Trophoblast cell (in vitro differentiated cells and primary cell): ENCODE measurements around the gene KY.

ENCODE experiments used
- DNase-seq, 2 donors: peaks; one replicate each; pipeline ENCODE4 v3.0.0-alpha.2; 2016
- H2AFZ ChIP-seq: 2 replicates; pipeline ENCODE4 v1.6.1; 2013; ENCODE audit warnings: low read length, moderate library complexity, mild to moderate bottlenecking; ENCODE audit not compliant: insufficient read depth, poor library complexity
- H2AK5ac ChIP-seq: 2 replicates; pipeline ENCODE4 v1.6.1; 2013; ENCODE audit warnings: mild to moderate bottlenecking, low read length
- H2BK120ac ChIP-seq: 2 replicates; pipeline ENCODE4 v1.6.1; 2013; ENCODE audit warnings: low read length, mild to moderate bottlenecking, moderate library complexity; ENCODE audit not compliant: insufficient read depth, poor library complexity
- H2BK12ac ChIP-seq: 2 replicates; pipeline ENCODE4 v1.6.1; 2013; ENCODE audit warnings: mild to moderate bottlenecking, low read length, moderate library complexity
- H2BK5ac ChIP-seq: 2 replicates; pipeline ENCODE4 v1.6.1; 2013; ENCODE audit warnings: low read length, low read depth, moderate library complexity, mild to moderate bottlenecking; ENCODE audit not compliant: poor library complexity
- H3K14ac ChIP-seq: 2 replicates; pipeline ENCODE4 v1.6.1; 2013; ENCODE audit warnings: mild to moderate bottlenecking, low read length
- H3K18ac ChIP-seq: 2 replicates; pipeline ENCODE4 v1.6.1; 2013; ENCODE audit warnings: mild to moderate bottlenecking, low read length
- H3K23ac ChIP-seq: 2 replicates; pipeline ENCODE4 v1.6.1; 2013; ENCODE audit warnings: low read length
- H3K27ac ChIP-seq: 2 replicates; pipeline ENCODE4 v1.5.1; 2013; ENCODE audit warnings: low read depth, mild to moderate bottlenecking, inconsistent platforms, low read length, moderate library complexity
- H3K27me3 ChIP-seq: 2 replicates; pipeline ENCODE4 v1.6.1; 2013; ENCODE audit warnings: inconsistent platforms, mild to moderate bottlenecking, low read length, moderate library complexity; ENCODE audit not compliant: insufficient read depth
- H3K36me3 ChIP-seq, 2 experiments: 1 replicate in 1 of 2; 2 replicates in 1 of 2; pipeline ENCODE4 v1.6.1; 2013; ENCODE audit warnings: low read length in 2 of 2, mild to moderate bottlenecking in 2 of 2, moderate library complexity in 1 of 2; ENCODE audit not compliant: insufficient read depth in 2 of 2, control insufficient read depth in 1 of 2
- H3K4ac ChIP-seq: 2 replicates; pipeline ENCODE4 v1.6.1; 2013; ENCODE audit warnings: low read depth, mild to moderate bottlenecking, low read length, moderate library complexity
- H3K4me1 ChIP-seq, 2 experiments: 1 replicate in 1 of 2; 2 replicates in 1 of 2; pipeline ENCODE4 v1.6.1; 2013; ENCODE audit warnings: low read length in 2 of 2, mild to moderate bottlenecking in 2 of 2, moderate library complexity in 1 of 2; ENCODE audit not compliant: insufficient read depth in 2 of 2, control insufficient read depth in 1 of 2
- H3K4me2 ChIP-seq: 2 replicates; pipeline ENCODE4 v1.6.1; 2013; ENCODE audit warnings: inconsistent platforms, mild to moderate bottlenecking, low read length, moderate library complexity
- H3K4me3 ChIP-seq: 2 replicates; pipeline ENCODE4 v1.5.1; 2013; ENCODE audit warnings: mild to moderate bottlenecking, low read depth, low read length, inconsistent platforms
- H3K79me1 ChIP-seq: one replicate; pipeline ENCODE4 v1.6.1; 2013; ENCODE audit warnings: low read length
- H3K79me2 ChIP-seq: 2 replicates; pipeline ENCODE4 v1.6.1; 2013; ENCODE audit warnings: low read length, mild to moderate bottlenecking; ENCODE audit not compliant: control insufficient read depth, insufficient read depth, poor library complexity
- H3K9ac ChIP-seq: 2 replicates; pipeline ENCODE4 v1.6.1; 2013; ENCODE audit warnings: mild to moderate bottlenecking, low read length
- H3K9me3 ChIP-seq: 2 replicates; pipeline ENCODE4 v1.6.1; 2013; ENCODE audit warnings: low read depth, mild to moderate bottlenecking, control low read depth, inconsistent platforms, low read length; ENCODE audit not compliant: insufficient read depth
- H4K12ac ChIP-seq: 2 replicates; pipeline ENCODE4 v1.6.1; 2013; ENCODE audit warnings: low read depth, mild to moderate bottlenecking, low read length, moderate library complexity
- H4K8ac ChIP-seq: 2 replicates; pipeline ENCODE4 v1.6.1; 2013; ENCODE audit warnings: low read depth, mild to moderate bottlenecking, low read length, moderate library complexity
- H4K91ac ChIP-seq: one replicate; pipeline ENCODE4 v1.6.1; 2013; ENCODE audit warnings: low read depth, mild to moderate bottlenecking, low read length, moderate library complexity
- WGBS: extraction: QIAGEN DNeasy Blood & Tissue Kit; methylation state at CpG from one replicate; pipeline ENCODE4 v1.1.7; 2013; ENCODE audit warnings: missing lambda C conversion rate; ENCODE audit not compliant: insufficient read length, insufficient coverage; ENCODE audit errors: extremely low coverage; 5-methylcytosine and 5-hydroxymethylcytosine counted together

Gene KY

DNA sequence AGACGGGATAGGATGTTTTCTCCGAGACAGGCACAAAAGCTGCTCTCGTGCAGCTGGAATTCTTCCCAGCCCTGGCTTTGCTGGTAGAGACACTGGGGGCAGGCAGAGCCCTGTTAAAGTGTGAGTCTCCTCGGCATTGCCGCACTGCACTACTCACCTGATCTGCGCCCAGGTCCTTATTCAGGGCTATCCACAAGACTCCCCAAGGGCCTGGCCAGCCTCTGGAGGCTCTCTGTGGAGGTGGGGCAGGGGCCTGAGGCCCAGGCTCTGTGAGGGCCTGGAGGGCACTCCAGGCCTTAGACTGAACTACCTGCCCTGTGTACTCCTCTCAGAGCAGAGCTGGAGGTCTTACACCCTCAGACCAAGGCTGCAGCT, 48.4 kb downstream of the KY start:
- no peak overlapping the region for H3K18ac ChIP-seq
- H3K23ac ChIP-seq, result no peak overlapping the region
- H2AK5ac ChIP-seq, result no peak overlapping the region
- no peaks in the 10 kb centered on the region for H3K27me3 ChIP-seq
- no peak overlapping the region for H3K4me3 ChIP-seq
- H3K27ac ChIP-seq, result no peak overlapping the region
- DNase-seq, result no peak
- no CpG with 5 or more reads among the region's 6 CpGs for WGBS
- no peaks in the 10 kb centered on the region for H3K79me1 ChIP-seq
- H3K4me2 ChIP-seq, result no peak overlapping the region
- no peak overlapping the region for H3K9ac ChIP-seq
- H3K79me2 ChIP-seq, result no peaks in the 10 kb centered on the region
- H3K4ac ChIP-seq, result no peak overlapping the region
- H3K36me3 ChIP-seq, result no peaks in the 10 kb centered on the region
- no peak overlapping the region for H2BK12ac ChIP-seq
- H4K12ac ChIP-seq, result no peak overlapping the region
- H2BK120ac ChIP-seq, result no peak overlapping the region
- H4K8ac ChIP-seq, result no peak overlapping the region
- no peak overlapping the region for H2BK5ac ChIP-seq
- H3K9me3 ChIP-seq, result no peaks in the 10 kb centered on the region
- H3K14ac ChIP-seq, result no peak overlapping the region
- H3K4me1 ChIP-seq, result peaks cover 8 to 9% of the 10 kb centered on the region in 2 experiments
- H2AFZ ChIP-seq, result no peak overlapping the region
- H4K91ac ChIP-seq, result no peak overlapping the region

DNA sequence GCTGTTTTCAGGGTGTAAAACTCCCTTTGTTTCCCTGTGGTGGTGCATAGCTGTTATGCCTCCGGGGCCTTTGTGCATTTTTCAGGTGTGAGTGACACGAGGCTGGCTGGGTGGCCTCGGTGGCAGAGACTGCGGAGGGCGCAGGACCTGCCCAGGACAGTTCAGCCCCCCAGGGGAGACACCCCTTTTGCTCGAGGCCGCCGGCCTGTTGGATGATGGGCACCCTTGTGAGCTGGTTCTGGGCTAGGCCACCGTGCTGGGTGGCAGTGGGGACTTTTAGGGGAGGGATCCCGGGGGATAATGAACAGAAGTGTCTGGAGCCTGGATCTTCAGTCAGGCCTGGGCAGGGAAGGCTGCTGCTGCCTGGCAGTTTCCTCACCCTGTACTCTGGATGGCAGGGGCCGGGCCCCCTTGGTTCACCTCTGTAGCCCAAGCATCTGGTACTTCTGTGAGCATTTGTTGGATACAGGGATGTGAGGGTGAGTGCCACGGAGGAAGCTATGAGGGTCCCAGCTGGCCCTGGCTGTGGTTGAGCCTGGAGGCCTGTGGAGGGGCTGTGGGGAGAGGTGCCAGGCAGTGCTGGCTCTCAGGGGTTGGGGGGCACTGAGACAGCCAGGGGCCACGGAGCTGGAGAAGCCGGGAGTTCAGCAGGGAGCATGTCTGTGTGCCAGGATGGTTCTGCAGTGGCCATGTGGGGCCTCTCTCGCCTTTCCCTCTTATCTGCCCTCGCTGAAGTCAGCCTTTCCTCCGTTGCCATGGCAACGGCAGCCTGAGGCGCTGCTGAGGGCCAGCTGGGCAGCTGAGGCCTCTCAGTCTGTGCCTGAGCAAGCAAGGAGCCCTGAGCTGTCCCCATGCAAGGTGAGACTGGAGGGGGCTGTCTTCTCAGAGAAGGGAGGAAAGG, 49.0 kb downstream of the KY start:
- Histone ChIP-seq H3K4me1 (peaks cover 14% of the 10 kb centered on the region in 2 experiments), H2AFZ (no peak overlapping the region), H4K12ac (no peak overlapping the region), H3K9ac (no peak overlapping the region), H3K9me3 (no peaks in the 10 kb centered on the region), H3K36me3 (no peaks in the 10 kb centered on the region), H3K18ac (no peak overlapping the region), H3K23ac (no peak overlapping the region), H3K79me1 (peaks cover 5% of the 10 kb centered on the region), H3K79me2 (no peaks in the 10 kb centered on the region), H3K27ac (no peak overlapping the region), H3K27me3 (no peaks in the 10 kb centered on the region), H3K14ac (no peak overlapping the region), H2AK5ac (no peak overlapping the region), H2BK12ac (no peak overlapping the region), H3K4ac (no peak overlapping the region), H2BK120ac (no peak overlapping the region), H4K91ac (no peak overlapping the region), H3K4me2 (no peak overlapping the region), H2BK5ac (no peak overlapping the region), H4K8ac (no peak overlapping the region), H3K4me3 (no peak overlapping the region)
- DNase-seq, result peak; percentile 69 to 90
- no CpG with 5 or more reads among the region's 19 CpGs for WGBS

DNA sequence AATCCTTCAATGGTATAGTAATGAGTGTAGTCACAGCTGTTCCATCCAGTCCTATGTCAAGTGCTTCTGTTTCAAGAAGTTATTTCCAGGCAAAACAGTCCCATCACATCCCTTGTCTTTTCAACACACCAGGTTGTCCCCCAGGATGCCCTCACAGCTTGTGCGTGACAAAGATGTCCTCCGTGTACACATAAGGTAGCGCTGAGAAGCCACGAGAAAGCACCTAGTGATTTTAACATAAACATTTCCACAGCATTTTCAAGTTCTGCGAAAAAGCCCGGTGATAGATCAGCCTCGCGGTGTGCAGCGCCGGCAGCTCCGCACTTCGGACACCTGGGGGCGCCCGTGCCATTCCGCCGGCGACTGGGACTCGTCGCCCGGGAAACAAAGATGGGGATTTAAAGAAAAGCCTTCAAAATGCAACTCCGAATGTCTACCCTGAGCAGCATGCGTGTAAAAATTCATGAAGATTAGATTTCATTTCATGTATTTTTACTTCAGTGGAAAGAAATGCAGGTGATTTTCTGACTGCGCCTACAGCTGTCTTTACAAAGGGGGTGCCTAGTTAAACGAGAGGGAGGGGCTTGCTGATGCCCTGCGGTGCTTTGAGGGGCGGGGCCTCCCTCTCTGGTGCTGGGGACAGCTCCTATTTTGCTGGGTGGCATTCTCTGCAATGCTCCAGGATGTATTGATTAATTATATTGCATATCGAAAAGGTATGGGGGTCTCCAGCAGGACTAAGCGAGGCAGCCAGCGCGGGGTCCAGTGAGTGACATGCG, 49.9 kb downstream of the KY start:
- peaks cover 14% of the 10 kb centered on the region in 2 experiments for H3K4me1 ChIP-seq
- peaks cover 7% of the 10 kb centered on the region for H3K79me1 ChIP-seq
- no peak overlapping the region for H3K18ac ChIP-seq
- H2BK5ac ChIP-seq, result no peak overlapping the region
- no peak overlapping the region for H3K4ac ChIP-seq
- no peak overlapping the region for H3K4me3 ChIP-seq
- H3K23ac ChIP-seq, result no peak overlapping the region
- no peak overlapping the region for H2BK12ac ChIP-seq
- H2AFZ ChIP-seq, result peak overlapping the region; percentile 60
- no peak overlapping the region for H2AK5ac ChIP-seq
- no peaks in the 10 kb centered on the region for H3K9me3 ChIP-seq
- H3K27ac ChIP-seq, result no peak overlapping the region
- H3K14ac ChIP-seq, result no peak overlapping the region
- H3K4me2 ChIP-seq, result no peak overlapping the region
- no peaks in the 10 kb centered on the region for H3K27me3 ChIP-seq
- DNase-seq, result peak; percentile 59 to 83
- H3K36me3 ChIP-seq, result no peaks in the 10 kb centered on the region
- H2BK120ac ChIP-seq, result no peak overlapping the region
- no peak overlapping the region for H4K91ac ChIP-seq
- H3K79me2 ChIP-seq, result no peaks in the 10 kb centered on the region
- no peak overlapping the region for H4K8ac ChIP-seq
- no CpG with 5 or more reads among the region's 31 CpGs for WGBS
- no peak overlapping the region for H4K12ac ChIP-seq
- no peak overlapping the region for H3K9ac ChIP-seq

DNA sequence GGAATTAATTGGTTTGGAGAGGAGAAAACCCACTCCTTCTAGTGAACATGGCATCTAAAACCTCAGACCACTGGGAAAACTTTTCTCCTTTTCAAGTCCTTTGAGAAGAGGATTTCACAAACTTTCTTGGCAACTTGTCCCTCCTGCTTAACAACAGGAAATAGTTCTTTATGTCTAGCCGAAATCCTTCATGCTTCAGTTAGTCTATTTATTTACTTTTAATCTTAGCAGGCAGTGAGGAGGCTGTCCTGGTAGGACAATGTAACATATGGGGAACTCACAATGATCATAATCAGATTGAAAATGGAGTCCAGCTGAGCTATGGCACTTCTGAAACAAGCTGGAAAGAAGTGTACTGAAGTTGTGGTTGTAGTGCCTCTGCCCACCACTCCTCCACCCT, 50.6 kb downstream of the KY start:
- WGBS, result no CpG with 5 or more reads among the region's 1 CpG
- Histone ChIP-seq H3K27me3 (no peaks in the 10 kb centered on the region), H2BK120ac (no peak overlapping the region), H3K4me2 (no peak overlapping the region), H3K79me2 (no peaks in the 10 kb centered on the region), H3K9me3 (no peaks in the 10 kb centered on the region), H4K12ac (no peak overlapping the region), H2BK12ac (no peak overlapping the region), H3K18ac (no peak overlapping the region), H4K8ac (no peak overlapping the region), H3K27ac (no peak overlapping the region), H2AK5ac (no peak overlapping the region), H3K36me3 (no peaks in the 10 kb centered on the region), H4K91ac (no peak overlapping the region), H2AFZ (no peak overlapping the region), H2BK5ac (no peak overlapping the region), H3K23ac (no peak overlapping the region), H3K14ac (no peak overlapping the region), H3K79me1 (peaks cover 7% of the 10 kb centered on the region), H3K4me1 (peaks cover 14% of the 10 kb centered on the region in 2 experiments), H3K4me3 (no peak overlapping the region), H3K4ac (no peak overlapping the region), H3K9ac (no peak overlapping the region)
- no peak for DNase-seq
